ENCODE measurements around the gene APOD.
"Not testable (repeated sequence)": the region's sequence is repeated elsewhere in the genome, so short reads cannot be mapped to it uniquely, and the experiment has no call there.

Gene APOD

GRCh38 chr3:195583831-195584542, at the start of gene APOD:
Gene APOD (minus strand): TSS chr3:195583940. CDS start chr3:195579461, 4,479 bp downstream.
- no peak for FAIRE-seq

GRCh38 chr3:195633351-195633750, 49.6 kb upstream of the APOD start:
- FAIRE-seq = not testable (repeated sequence)

- FAIRE-seq = not testable (repeated sequence)
Observed at GRCh38 chr3:195632501-195633185, 48.9 kb upstream of the APOD start.

GRCh38 chr3:195632046-195632445, 48.3 kb upstream of the APOD start:
- FAIRE-seq = not testable (repeated sequence)

GRCh38 chr3:195630938-195631495, 47.3 kb upstream of the APOD start:
- FAIRE-seq = not testable (repeated sequence)

- FAIRE-seq = not testable (repeated sequence)
Observed at GRCh38 chr3:195630086-195630917, 46.6 kb upstream of the APOD start.

- not testable (repeated sequence) for FAIRE-seq
Observed at GRCh38 chr3:195629682-195630081, 45.9 kb upstream of the APOD start.

- not testable (repeated sequence) for FAIRE-seq
Observed at GRCh38 chr3:195628386-195628920, 44.7 kb upstream of the APOD start.

- not testable (repeated sequence) for FAIRE-seq
Observed at GRCh38 chr3:195627515-195628385, 44.0 kb upstream of the APOD start.

GRCh38 chr3:195624603-195625560, 41.1 kb upstream of the APOD start:
- not testable (repeated sequence) for FAIRE-seq

GRCh38 chr3:195624171-195624570, 40.4 kb upstream of the APOD start:
- FAIRE-seq = not testable (repeated sequence)

GRCh38 chr3:195623217-195623965, 39.7 kb upstream of the APOD start:
- not testable (repeated sequence) for FAIRE-seq

GRCh38 chr3:195622523-195623170, 38.9 kb upstream of the APOD start:
- not testable (repeated sequence) for FAIRE-seq

GRCh38 chr3:195622012-195622411, 38.3 kb upstream of the APOD start:
- not testable (repeated sequence) for FAIRE-seq

- not testable (repeated sequence) for FAIRE-seq
Observed at GRCh38 chr3:195621095-195621494, 37.4 kb upstream of the APOD start.

GRCh38 chr3:195620476-195620875, 36.7 kb upstream of the APOD start:
- FAIRE-seq = not testable (repeated sequence)

GRCh38 chr3:195619591-195620369, 36.0 kb upstream of the APOD start:
- FAIRE-seq = not testable (repeated sequence)

Data from endometrium (tissue), 2 donors.